HG03159 (cell line): ENCODE data around the gene EPHB6.

Source experiments
- ATAC-seq: cut with Tn5 transposase; IDR thresholded peaks from one replicate; pipeline ENCODE4 v1.9.1; 2021; ENCODE audit warnings: mild to moderate bottlenecking, moderate library complexity; ENCODE audit not compliant: unreplicated experiment

The EPHB6 gene

DNA sequence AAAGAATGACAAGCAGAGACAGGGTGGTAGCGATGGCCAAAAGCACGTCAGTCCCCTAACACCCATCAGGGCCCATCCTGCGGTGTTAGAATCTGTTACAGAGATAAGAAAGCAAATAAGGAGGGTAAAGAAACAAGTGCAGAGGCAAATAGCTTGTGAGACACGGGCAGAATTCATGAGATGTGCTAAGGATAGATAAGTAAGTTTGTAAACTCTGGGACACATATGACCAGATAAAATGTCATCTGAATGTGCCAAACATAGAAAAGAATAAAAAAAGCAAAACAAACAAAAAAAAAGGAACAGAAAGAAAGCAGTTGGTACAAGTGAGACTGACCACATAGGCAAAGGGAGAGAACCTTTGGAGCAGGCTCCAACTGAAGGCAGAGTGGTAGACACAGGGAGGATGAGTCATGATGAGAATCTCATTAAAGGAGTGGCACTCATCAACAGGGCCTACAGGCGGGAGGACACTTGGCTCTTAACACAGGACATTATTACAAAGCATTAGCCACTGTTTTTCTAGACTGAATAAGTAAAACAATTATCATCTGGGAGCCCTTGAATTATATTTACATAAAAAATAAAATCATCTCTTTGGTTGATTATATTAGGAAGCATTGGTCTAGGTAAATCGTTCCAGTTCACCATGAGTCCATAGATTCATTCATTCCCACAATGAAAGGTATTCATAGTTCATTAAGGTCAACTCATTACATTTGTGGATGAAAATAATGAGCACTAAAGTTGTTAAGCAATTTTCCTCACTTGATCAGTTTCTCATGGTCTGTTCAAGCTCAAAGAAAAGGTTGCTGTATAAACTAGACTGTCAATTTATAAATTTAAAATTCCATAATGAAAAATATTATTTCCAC, 21.5 kb upstream of the EPHB6 start:
- peak; percentile 77 for ATAC-seq

DNA sequence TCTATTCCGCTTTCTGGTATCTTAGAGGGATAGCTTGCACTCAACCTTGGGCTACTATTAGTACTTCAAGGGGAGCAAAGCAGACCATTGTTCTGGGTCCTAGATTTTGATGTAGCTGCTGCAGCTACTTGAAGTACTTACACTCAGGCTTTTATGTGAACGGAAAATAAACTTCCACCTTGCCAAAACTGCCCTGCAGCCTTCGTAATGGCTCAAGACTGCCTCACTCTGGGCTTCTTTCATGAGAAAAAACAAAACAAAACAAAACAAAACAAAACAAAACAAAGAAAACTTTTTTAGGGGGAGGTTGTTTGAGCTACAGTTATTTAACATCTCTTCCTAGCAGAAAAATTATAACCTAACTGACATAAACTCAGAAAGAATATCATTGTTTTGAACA, 19.4 kb upstream of the EPHB6 start:
- no peak for ATAC-seq

GRCh38 chr7:142836426-142836825, 18.4 kb upstream of the EPHB6 start:
- ATAC-seq = no peak

GRCh38 chr7:142838461-142839213, 16.2 kb upstream of the EPHB6 start:
- ATAC-seq = no peak

DNA sequence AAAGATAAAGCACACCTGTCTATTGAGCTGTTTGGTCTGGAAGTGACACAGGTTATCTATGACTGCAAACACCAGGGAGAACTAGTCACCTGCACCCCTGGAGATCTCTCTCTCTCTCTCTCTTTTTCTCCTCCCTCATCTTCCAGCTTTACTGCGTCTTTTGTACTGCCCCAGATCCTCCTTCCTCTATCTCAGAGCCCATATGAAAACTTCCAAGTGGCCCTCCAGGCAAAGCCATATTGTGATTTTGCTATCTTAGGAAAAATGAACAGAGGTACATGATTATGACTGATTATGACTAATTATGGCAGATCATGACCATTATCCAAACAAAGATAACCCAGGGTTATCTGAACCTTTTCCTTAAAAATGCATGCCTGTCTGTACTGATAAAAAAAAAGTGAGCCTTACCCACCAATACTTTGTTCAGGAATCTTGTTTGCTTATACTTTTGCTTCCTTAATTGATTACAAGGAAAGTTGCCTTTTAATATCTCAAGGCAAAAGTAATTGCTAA, 12.6 kb upstream of the EPHB6 start:
- no peak for ATAC-seq

- ATAC-seq = no peak
Measured at GRCh38 chr7:142847353-142847752, 7.5 kb upstream of the EPHB6 start.

- no peak for ATAC-seq
Measured at GRCh38 chr7:142851269-142851668, 3.6 kb upstream of the EPHB6 start.

DNA sequence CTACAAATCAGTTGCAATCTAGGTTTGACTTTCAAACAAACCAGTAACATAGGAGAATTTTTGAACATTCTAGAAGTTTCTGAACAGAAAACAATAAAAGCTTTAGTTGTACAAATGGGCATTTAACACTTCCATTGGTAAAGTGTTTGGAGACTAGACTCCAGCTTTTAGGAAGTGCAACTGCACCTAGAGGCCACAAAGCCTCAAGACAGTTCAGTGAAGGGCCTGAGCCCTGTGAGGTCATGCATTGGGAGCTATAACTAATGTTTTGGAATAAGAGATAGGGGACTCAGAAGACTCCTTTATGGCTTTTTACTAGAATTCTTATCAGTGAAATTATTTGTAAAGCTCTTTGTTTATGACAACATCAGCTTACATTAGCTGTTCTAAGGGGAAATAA, 3.0 kb upstream of the EPHB6 start:
- no peak for ATAC-seq

GRCh38 chr7:142853739-142854371, 1.0 kb upstream of the EPHB6 start:
- peak; percentile 86 for ATAC-seq

DNA sequence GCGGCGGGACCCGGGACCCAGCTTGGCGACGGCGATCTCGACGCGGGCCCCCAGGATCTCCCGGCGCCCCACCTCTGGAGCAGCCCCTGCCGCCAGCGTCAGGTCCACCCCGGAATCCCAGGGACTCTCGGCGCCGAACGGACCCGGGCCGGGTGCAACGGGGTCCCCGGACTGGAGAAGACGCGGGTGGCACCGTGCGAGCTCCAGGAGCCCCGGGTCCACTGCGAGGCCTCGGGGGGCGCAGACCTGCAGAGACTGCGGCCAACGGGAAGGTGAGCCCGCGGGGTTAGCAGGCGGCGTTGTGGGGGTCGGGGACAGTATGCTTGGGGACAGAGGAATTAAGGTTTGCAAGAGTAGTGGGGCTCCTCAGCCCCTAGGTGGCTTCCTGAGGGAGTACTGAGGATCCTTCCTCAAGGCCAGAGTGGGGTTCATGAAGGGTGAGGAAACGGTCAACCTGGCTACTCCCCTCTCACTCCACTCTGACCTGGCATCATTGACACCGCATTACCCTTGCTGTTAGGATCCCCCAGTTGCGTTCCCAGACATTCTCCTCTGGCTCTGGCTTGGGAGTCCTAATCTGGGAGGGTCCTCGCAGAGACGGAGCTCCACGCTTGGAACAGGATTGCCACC, 353 bp downstream of the EPHB6 start:
- no peak for ATAC-seq

- no peak for ATAC-seq
Measured at GRCh38 chr7:142855756-142856564, 1.1 kb downstream of the EPHB6 start.

DNA sequence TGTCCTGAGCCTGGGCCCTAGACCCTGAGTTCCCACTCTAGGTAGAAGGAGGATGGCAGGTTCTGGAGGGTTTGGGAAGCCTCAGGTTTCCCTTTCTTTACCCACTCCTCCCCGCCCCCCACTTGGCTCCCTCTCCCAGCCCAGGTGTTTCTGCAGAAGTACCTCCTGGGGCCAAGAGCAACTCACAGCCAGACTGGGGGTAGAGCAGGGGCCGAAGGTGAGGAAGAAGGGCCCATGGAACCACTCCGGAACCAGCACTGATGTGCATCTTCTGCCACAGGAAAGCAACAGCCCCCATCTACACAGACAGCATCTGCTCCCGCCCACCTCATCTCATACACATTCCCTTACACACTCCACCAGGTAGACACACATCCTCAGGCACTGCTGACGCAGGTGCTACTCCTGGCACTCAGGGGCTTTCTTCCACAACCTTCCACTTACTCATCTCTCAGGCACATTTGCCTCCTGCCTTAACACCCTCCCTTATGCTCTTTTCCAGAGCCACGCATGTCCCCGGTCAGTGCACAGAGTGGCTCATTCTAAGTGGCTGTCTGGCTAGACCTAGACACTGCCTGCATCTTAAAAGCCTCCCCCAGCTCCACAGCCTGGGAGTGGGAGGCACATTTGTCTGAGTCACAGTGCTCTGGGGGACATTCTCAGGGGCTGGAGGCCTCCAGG, 1.8 kb downstream of the EPHB6 start:
- no peak for ATAC-seq

DNA sequence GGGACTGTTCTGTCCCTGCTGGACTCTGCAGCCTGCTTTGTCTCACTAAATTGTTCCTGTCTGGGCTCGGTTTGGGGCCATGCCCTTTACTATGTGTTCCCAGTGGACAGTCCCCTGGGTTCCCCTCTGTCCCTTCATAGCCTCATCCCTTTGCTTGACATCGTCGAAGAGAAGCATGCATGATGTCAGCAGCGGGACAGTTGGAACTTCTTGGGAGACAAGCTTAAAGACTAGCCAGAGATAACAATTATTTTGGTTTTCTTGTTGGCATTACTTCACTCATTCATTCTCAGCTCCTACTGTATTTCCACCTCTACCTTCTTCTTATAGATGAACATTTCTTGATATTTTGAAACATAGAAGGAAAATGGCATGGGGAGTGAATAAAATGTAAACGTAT, 2.7 kb downstream of the EPHB6 start:
- no peak for ATAC-seq

DNA sequence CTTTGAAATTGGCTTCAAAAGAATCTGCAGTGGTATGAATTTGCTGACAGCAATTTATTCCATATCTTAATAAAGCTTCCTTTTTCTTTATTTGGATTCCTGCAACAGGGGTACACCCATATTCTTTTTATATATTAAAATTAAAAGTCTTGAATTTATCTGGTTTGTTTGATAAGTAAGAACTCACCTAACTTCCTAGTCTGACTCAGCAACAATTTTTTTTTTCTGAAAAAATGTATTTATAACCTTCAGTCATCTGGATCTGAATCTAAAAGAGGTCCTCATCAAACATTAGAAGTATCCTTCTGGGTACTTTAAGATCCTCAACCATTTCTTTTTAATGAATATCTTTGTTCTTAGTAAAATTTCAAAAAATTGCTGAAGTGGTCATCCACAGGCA, 4.5 kb downstream of the EPHB6 start:
- no peak for ATAC-seq

DNA sequence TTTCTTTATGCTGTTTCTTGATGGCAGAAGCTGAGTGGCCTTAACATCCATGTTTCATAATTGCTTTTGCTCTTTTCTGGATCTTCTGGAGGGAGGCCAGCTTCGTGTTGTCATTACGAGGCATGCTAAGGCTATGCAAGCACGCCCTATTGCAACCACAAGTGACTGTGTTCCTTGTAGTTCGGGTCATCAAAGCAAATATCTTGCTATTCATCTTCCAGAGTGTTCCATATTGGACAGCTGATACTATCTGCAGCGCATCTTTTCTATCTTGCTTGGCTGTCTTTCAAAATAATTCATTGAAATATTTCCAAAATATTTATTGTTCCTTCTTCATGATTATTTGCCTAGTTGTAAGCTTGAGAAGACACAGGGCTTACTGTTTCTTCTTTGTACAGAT, 5.0 kb downstream of the EPHB6 start:
- no peak for ATAC-seq

GRCh38 chr7:142860968-142861367, 6.1 kb downstream of the EPHB6 start:
- ATAC-seq = no peak

DNA sequence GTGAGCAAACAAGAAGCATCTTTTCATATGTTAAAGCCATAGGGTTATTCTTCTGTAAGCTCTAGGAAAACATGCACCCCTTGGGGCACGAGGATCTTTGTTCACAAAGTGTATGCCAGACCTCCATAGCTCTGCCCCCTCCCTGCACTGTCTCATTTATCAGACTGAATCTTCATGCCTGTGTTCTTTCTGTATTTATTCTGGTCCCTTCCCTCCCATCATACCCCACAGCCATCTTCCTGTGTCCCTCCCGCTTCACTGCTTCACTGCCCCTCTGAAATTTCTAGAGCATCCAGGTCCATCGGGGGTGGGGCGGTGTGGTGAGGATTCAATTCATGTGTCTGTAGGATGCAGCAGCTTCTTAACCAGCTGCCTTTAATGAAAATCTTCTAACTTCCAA, 7.5 kb downstream of the EPHB6 start:
- ATAC-seq = no peak

GRCh38 chr7:142862786-142863400, 8.0 kb downstream of the EPHB6 start:
- no peak for ATAC-seq
